Keratinocyte (primary cell): Measurements from ENCODE around the gene SCAMP2.

Experiments
- EZH2 ChIP-seq: IDR thresholded peaks from one replicate; pipeline ENCODE4 v1.6.1; 2012; ENCODE audit warnings: inconsistent platforms, mild to moderate bottlenecking, low read length, moderate library complexity
- TF ChIP-seq, protein P1 (sequence below), 3 experiments: IDR thresholded peaks in 1 of 3; conservative IDR thresholded peaks in 1 of 3; optimal IDR thresholded peaks in 1 of 3; 2 replicates in 2 of 3; 3 replicates in 1 of 3; pipeline versions ENCODE3 to v1.5.1; 2011; ENCODE audit warnings: low read length in 3 of 3, mild to moderate bottlenecking in 3 of 3, moderate library complexity in 2 of 3, control low read depth in 1 of 3, inconsistent platforms in 1 of 3; ENCODE audit not compliant: insufficient read depth in 2 of 3; ENCODE audit errors: extremely low read depth in 1 of 3

DNA sequence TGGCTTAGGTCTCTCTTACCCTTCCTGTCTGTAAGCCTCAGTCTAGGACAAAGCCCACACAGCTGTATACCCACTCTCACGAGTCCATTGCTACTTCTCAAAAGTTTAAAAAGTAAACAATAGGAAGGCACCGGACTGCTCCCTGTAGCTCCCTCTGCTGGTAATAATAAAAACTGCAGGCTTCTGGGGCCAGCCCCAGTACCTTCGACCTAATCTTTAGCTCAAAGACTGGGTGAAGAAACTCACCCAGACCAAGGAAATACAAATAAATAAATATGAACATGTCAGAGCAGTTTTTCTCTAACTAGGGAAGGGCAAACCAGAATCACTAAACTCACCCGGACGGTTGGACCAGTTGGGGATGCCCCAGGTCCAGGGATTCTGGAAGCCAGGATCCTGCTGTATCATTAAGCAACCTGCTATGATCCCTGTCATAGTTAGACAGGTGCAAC is 28.5 kb upstream of the SCAMP2 start:
- TF ChIP-seq, protein P1, sequence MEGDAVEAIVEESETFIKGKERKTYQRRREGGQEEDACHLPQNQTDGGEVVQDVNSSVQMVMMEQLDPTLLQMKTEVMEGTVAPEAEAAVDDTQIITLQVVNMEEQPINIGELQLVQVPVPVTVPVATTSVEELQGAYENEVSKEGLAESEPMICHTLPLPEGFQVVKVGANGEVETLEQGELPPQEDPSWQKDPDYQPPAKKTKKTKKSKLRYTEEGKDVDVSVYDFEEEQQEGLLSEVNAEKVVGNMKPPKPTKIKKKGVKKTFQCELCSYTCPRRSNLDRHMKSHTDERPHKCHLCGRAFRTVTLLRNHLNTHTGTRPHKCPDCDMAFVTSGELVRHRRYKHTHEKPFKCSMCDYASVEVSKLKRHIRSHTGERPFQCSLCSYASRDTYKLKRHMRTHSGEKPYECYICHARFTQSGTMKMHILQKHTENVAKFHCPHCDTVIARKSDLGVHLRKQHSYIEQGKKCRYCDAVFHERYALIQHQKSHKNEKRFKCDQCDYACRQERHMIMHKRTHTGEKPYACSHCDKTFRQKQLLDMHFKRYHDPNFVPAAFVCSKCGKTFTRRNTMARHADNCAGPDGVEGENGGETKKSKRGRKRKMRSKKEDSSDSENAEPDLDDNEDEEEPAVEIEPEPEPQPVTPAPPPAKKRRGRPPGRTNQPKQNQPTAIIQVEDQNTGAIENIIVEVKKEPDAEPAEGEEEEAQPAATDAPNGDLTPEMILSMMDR (optimal IDR thresholded peaks at IDR 0.05 in 1 of 3, IDR thresholded peaks at IDR 0.05 in 1 of 3, conservative IDR thresholded peaks at IDR 0.05 in 1 of 3; ENCODE audit: extremely low read depth in 1 of 3, insufficient read depth in 2 of 3, low read length in 3 of 3), result peak; percentile 53 to 85 (median 78)
- no peak for TF ChIP-seq EZH2
